ENCODE results near the gene INSL3.
"Not testable (repeated sequence)": the region's sequence is repeated elsewhere in the genome, so short reads cannot be mapped to it uniquely, and the experiment has no call there.

DNA sequence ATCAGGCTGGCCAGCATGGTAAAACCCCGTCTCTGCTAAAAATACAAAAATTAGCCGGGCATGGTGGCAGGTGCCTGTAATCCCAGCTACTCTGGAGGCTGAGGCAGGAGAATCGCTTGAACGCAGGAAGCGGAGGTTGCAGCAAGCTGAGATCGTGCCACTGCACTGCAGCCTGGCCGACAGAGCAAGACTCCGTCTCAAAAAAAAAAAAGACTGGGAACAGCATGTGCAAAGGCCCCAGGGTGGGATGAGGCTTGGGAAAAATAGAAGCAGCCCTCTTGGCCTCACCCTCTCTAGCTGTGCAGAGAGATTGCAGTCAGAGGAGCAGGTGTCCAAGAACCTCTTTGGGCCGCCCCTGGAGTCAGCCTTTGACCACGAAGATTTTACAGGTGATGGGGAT, 43.5 kb downstream of the INSL3 start:
- TF ChIP-seq, protein P1, sequence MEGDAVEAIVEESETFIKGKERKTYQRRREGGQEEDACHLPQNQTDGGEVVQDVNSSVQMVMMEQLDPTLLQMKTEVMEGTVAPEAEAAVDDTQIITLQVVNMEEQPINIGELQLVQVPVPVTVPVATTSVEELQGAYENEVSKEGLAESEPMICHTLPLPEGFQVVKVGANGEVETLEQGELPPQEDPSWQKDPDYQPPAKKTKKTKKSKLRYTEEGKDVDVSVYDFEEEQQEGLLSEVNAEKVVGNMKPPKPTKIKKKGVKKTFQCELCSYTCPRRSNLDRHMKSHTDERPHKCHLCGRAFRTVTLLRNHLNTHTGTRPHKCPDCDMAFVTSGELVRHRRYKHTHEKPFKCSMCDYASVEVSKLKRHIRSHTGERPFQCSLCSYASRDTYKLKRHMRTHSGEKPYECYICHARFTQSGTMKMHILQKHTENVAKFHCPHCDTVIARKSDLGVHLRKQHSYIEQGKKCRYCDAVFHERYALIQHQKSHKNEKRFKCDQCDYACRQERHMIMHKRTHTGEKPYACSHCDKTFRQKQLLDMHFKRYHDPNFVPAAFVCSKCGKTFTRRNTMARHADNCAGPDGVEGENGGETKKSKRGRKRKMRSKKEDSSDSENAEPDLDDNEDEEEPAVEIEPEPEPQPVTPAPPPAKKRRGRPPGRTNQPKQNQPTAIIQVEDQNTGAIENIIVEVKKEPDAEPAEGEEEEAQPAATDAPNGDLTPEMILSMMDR (IDR thresholded peaks at IDR 0.05), result not testable (repeated sequence)
- not testable (repeated sequence) for TF ChIP-seq POLR2A (IDR thresholded peaks at IDR 0.05)
